Measurements from ENCODE around the gene BCL3. TPM values are rescaled to one million over a fixed set of nuclear protein-coding genes. Genes with fewer than 3 reads are reported as not detected.

The BCL3 gene
- total and polyA plus RNA-seq, 2 experiments from 2014 or later, result 11.3 to 24.6 TPM

DNA sequence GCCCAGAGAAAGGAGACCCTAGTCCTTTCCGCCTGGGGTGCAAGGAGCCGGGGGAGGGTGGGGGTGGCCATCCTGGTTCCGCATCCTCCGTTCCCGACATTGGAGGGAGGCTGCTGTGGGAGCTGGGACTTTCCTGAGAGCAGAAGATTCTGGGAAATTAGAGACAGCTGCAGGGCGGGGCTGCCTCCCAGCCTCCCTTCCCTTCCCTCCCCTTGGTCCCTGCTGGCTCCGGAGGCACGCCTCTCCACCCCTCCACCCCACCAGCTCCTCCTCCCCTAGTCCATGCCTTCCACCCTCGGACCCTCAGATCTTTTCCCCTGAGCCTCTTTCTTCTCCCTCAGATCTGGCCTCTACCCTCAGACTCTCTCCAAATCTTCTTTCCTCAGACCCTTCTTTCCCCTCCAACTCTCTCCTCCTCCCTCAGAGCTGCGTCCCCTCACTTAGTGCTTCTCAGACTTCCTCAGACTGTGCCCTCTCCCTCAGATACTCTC is 3.1 kb upstream of the BCL3 start:
- Histone ChIP-seq H3K9ac (peak overlapping the region; percentile 74), H3K36me3 (ENCODE audit: low read depth) (no peaks in the 10 kb centered on the region), H4K20me1 (ENCODE audit: insufficient read depth) (no peaks in the 10 kb centered on the region), H3K79me2 (ENCODE audit: insufficient read depth) (peaks cover 16% of the 10 kb centered on the region), H3K9me2 (ENCODE audit: insufficient read depth) (no peaks in the 10 kb centered on the region), H3K4me3 (no peak overlapping the region; the same call in 1 of the 2 replicates), H3F3A (ENCODE audit: insufficient read depth) (peaks cover 18% of the 10 kb centered on the region), H3K9me3 (ENCODE audit: low read depth) (no peaks in the 10 kb centered on the region), H2AFZ (0 out of 2 replicates have a peak overlapping the region, but pooled peaks have one; percentile 34), H3K4me1 (ENCODE audit: insufficient read depth) (peaks cover 40% of the 10 kb centered on the region), H3K4me2 (ENCODE audit: unreplicated experiment) (peak overlapping the region; percentile 59), H3K27ac (peak overlapping the region; percentile 83), H3K27me3 (replicated peaks; ENCODE audit: insufficient read depth) (no peaks in the 10 kb centered on the region)
- TF ChIP-seq EZH2phosphoT487 (IDR thresholded peaks at IDR 0.05; ENCODE audit: insufficient read depth, low read depth), result no peak
- TF ChIP-seq EZH2 (IDR thresholded peaks at IDR 0.05; ENCODE audit: insufficient read depth, poor library complexity, severe bottlenecking), result no peak
- DNase-seq, result peak; percentile 87
- in situ Hi-C loops (cut with MboI), result no loop called here
- 11 to 24% methylated on average over 3 to 10 of the region's 10 CpGs for WGBS, 2 experiments (ENCODE audit: low coverage in 1 of 2, low lambda C conversion rate in 2 of 2, missing lambda C conversion rate in 2 of 2)

DNA sequence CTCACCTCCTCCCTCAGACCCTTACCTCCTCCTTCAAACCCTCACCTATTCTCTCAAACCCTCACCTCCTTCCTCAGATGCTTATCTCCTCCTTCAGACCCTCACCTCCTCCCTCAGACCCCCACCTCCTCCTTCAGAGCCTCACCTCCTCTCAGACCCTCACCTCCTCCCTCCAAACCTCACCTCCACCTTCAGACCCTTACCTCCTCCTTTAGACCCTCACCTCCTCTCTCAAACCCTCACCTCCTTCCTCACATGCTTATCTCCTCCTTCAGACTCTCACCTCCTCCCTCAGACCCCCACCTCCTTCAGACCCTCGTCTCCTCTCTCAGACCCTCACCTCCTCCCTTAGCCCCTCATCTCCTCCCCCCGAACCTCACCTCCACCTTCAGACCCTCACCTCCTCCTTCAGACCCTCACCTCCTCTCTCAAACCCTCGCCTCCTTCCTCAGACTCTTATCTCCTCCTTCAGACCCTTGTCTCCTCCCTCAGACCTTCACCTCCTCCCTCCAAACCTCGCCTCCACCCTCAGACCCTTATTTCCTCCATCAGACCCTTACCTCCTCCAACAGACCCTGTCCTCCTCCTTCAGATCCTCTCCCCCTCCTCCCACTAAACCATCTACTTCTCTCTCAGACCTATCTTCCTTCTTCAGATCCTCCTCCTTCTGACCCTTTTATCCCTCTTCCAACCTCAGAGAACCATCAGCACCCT is 2.5 kb upstream of the BCL3 start:
- in situ Hi-C loops (cut with MboI), result no loop called here
- 72 to 86% methylated on average over 3 to 4 of the region's 4 CpGs for WGBS, 2 experiments (ENCODE audit: low coverage in 1 of 2, low lambda C conversion rate in 2 of 2, missing lambda C conversion rate in 2 of 2)
- H3K27ac ChIP-seq, result 0 out of 2 replicates have a peak overlapping the region, but pooled peaks have one; percentile 83
- TF ChIP-seq EZH2phosphoT487 (IDR thresholded peaks at IDR 0.05; ENCODE audit: insufficient read depth, low read depth) (no peak), EZH2 (IDR thresholded peaks at IDR 0.05; ENCODE audit: insufficient read depth, poor library complexity, severe bottlenecking) (no peak)
- H3K4me3 ChIP-seq, result no peak overlapping the region
- H3K4me1 ChIP-seq (ENCODE audit: insufficient read depth), result peaks cover 41% of the 10 kb centered on the region
- H3K9ac ChIP-seq, result peak overlapping the region; percentile 74
- no peaks in the 10 kb centered on the region for H3K27me3 ChIP-seq (replicated peaks; ENCODE audit: insufficient read depth)
- H3K36me3 ChIP-seq (ENCODE audit: low read depth), result no peaks in the 10 kb centered on the region
- no peaks in the 10 kb centered on the region for H3K9me2 ChIP-seq (ENCODE audit: insufficient read depth)
- peaks cover 18% of the 10 kb centered on the region for H3F3A ChIP-seq (ENCODE audit: insufficient read depth)
- H4K20me1 ChIP-seq (ENCODE audit: insufficient read depth), result no peaks in the 10 kb centered on the region
- H3K9me3 ChIP-seq (ENCODE audit: low read depth), result no peaks in the 10 kb centered on the region
- H2AFZ ChIP-seq, result no peak overlapping the region
- no peak overlapping the region for H3K4me2 ChIP-seq (ENCODE audit: unreplicated experiment)
- H3K79me2 ChIP-seq (ENCODE audit: insufficient read depth), result peaks cover 23% of the 10 kb centered on the region
- DNase-seq, result no peak

DNA sequence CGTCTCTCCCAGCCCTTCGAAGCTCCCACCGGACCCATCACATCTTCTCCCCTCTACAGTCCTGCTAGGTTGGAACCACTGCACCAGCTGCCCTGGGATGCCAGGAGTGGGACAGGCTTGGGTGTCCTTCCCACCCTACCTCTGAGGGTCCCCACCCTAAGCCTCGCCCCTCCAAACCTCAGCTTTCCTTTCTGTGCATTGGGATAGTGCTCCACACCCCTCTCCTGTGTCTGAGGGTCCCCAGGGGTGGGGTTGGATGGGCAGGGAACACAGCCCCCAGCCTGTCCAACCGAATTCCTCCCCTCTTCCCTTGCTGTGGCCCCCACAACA is 1.9 kb upstream of the BCL3 start:
- Histone ChIP-seq H3K36me3 (ENCODE audit: low read depth) (peaks cover 4% of the 10 kb centered on the region; the same call in 1 of the 2 replicates), H3K27ac (no peak overlapping the region), H3K79me2 (ENCODE audit: insufficient read depth) (peaks cover 28% of the 10 kb centered on the region), H4K20me1 (ENCODE audit: insufficient read depth) (no peaks in the 10 kb centered on the region), H3K4me2 (ENCODE audit: unreplicated experiment) (peak overlapping the region; percentile 52), H2AFZ (no peak overlapping the region), H3K27me3 (replicated peaks; ENCODE audit: insufficient read depth) (no peaks in the 10 kb centered on the region), H3K4me1 (ENCODE audit: insufficient read depth) (peaks cover 42% of the 10 kb centered on the region), H3K9ac (peak overlapping the region; percentile 59), H3K4me3 (no peak overlapping the region), H3K9me2 (ENCODE audit: insufficient read depth) (no peaks in the 10 kb centered on the region), H3K9me3 (ENCODE audit: low read depth) (no peaks in the 10 kb centered on the region), H3F3A (ENCODE audit: insufficient read depth) (peaks cover 18% of the 10 kb centered on the region)
- no peak for DNase-seq
- TF ChIP-seq EZH2phosphoT487 (IDR thresholded peaks at IDR 0.05; ENCODE audit: insufficient read depth, low read depth), result no peak
- TF ChIP-seq EZH2 (IDR thresholded peaks at IDR 0.05; ENCODE audit: insufficient read depth, poor library complexity, severe bottlenecking), result no peak
- whole genome bisulfite sequencing, 2 experiments (ENCODE audit: low coverage in 1 of 2, low lambda C conversion rate in 2 of 2, missing lambda C conversion rate in 2 of 2), result 89 to 94% methylated on average over 4 to 5 of the region's 5 CpGs
- in situ Hi-C loops (cut with MboI), result no loop called here

DNA sequence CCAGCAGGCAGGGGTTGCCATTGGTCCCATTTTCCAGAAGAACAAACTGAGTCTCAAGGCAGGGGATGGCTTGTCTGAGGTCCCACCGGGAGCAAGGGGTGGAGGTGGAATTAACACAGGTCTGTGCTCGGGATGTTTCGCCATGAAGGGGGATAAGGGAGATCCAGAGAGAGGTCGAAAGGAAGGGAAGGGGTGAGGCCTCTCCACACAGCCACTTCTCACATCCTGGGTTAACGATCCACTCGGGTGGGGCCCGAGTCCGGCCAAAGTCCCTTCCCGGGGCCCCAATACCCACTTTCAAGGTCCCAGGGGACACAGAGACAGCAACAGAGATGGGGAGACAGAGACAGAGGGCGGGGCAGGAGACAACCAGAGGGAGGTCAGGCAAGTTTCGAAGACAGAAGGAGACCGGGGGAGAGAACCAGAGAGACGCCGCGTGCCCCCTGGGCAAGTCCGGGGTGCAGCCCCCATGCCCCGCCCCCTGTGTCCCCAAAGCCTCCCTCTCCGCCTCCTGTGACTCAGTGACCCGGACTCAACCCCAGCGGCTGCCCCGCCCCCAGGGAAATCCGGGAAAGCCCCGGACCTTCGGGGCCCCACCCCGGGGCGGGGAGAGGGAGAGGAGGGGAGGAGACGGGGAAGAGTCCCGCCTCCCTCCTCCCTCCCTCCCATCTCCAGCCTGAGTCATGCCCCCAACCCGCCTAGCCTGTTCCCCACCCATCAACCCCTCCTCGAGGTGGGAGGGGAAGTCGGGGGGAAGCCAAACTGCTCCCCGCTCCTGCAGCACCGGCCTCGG is 1.4 kb upstream of the BCL3 start:
- Histone ChIP-seq H4K20me1 (ENCODE audit: insufficient read depth) (no peaks in the 10 kb centered on the region), H3K36me3 (ENCODE audit: low read depth) (peaks cover 6% of the 10 kb centered on the region; the same call in 1 of the 2 replicates), H3K79me2 (ENCODE audit: insufficient read depth) (peaks cover 34% of the 10 kb centered on the region), H3F3A (ENCODE audit: insufficient read depth) (peaks cover 24% of the 10 kb centered on the region), H3K9ac (peak overlapping the region; percentile 96), H3K4me3 (peak overlapping the region; percentile 99), H3K4me2 (ENCODE audit: unreplicated experiment) (peak overlapping the region; percentile 84), H2AFZ (0 out of 2 replicates have a peak overlapping the region, but pooled peaks have one; percentile 27), H3K27ac (peak overlapping the region; percentile 94), H3K27me3 (replicated peaks; ENCODE audit: insufficient read depth) (no peaks in the 10 kb centered on the region), H3K9me3 (ENCODE audit: low read depth) (no peaks in the 10 kb centered on the region), H3K9me2 (ENCODE audit: insufficient read depth) (no peaks in the 10 kb centered on the region), H3K4me1 (ENCODE audit: insufficient read depth) (peaks cover 42% of the 10 kb centered on the region)
- 8 to 15% methylated on average over 16 to 34 of the region's 34 CpGs for WGBS, 2 experiments (ENCODE audit: low coverage in 1 of 2, low lambda C conversion rate in 2 of 2, missing lambda C conversion rate in 2 of 2)
- in situ Hi-C loops (cut with MboI), result no loop called here
- DNase-seq, result peak; percentile 98
- TF ChIP-seq EZH2 (IDR thresholded peaks at IDR 0.05; ENCODE audit: insufficient read depth, poor library complexity, severe bottlenecking), result no peak
- no peak for TF ChIP-seq EZH2phosphoT487 (IDR thresholded peaks at IDR 0.05; ENCODE audit: insufficient read depth, low read depth)

Data from GM23248 (cell line).